SK-N-SH treated with all-trans-retinoic acid at 6 μM for 48 hours (cell line): ENCODE data around the gene TECPR1.
A peak's percentile ranks its signal among the peaks of the same experiment; 100 is the strongest.

Source experiments
- ATAC-seq: fragments of 200-7000 bp; cut with Tn5 transposase; 3 replicates; pipeline ENCODE4 v1.9.1; 2020; ENCODE audit warnings: mild to moderate bottlenecking, moderate library complexity
- ARNTL ChIP-seq: fragments of 450-650 bp; formaldehyde crosslinking; IDR thresholded peaks from 2 replicates; pipeline ENCODE4 v1.5.0; 2020; ENCODE audit warnings: low read depth, mild to moderate bottlenecking, moderate library complexity, borderline replicate concordance
- CREB5 ChIP-seq: fragments of 250-450 bp; sonication (Bioruptor Pico); IDR thresholded peaks from 2 replicates; pipeline ENCODE4 v1.5.1; 2020; ENCODE audit warnings: low read depth, mild to moderate bottlenecking, moderate library complexity
- CSDC2 ChIP-seq: fragments of 250-450 bp; sonication (Bioruptor Pico); IDR thresholded peaks from 2 replicates; pipeline ENCODE4 v1.5.0; 2020; ENCODE audit warnings: mild to moderate bottlenecking, moderate library complexity
- CSRNP3 ChIP-seq: fragments of 250-450 bp; sonication (Bioruptor Pico); IDR thresholded peaks from 2 replicates; pipeline ENCODE4 v1.5.1; 2021; ENCODE audit warnings: mild to moderate bottlenecking, moderate library complexity
- ESRRG ChIP-seq: fragments of 250-450 bp; sonication (Bioruptor Pico); IDR thresholded peaks from 2 replicates; pipeline ENCODE4 v1.6.1; 2021; ENCODE audit warnings: mild to moderate bottlenecking
- GLIS3 ChIP-seq: fragments of 250-450 bp; sonication (Bioruptor Pico); IDR thresholded peaks from 2 replicates; pipeline ENCODE4 v1.5.0; 2020; ENCODE audit warnings: mild to moderate bottlenecking, moderate library complexity
- ISL1 ChIP-seq: fragments of 250-450 bp; sonication (Bioruptor Pico); IDR thresholded peaks from 2 replicates; pipeline ENCODE4 v2.1.2; 2022; ENCODE audit warnings: mild to moderate bottlenecking, moderate library complexity
- PATZ1 ChIP-seq: fragments of 250-450 bp; sonication (Bioruptor Pico); IDR thresholded peaks from 2 replicates; pipeline ENCODE4 v1.8.0; 2020; ENCODE audit warnings: mild to moderate bottlenecking, moderate library complexity, borderline replicate concordance
- POU6F1 ChIP-seq: fragments of 250-450 bp; sonication (Bioruptor Pico); IDR thresholded peaks from 2 replicates; pipeline ENCODE4 v1.8.0; 2021; ENCODE audit warnings: low read depth, mild to moderate bottlenecking, moderate library complexity, borderline replicate concordance
- PPARA ChIP-seq: fragments of 250-450 bp; sonication (Bioruptor Pico); IDR thresholded peaks from 2 replicates; pipeline ENCODE4 v1.5.0; 2020; ENCODE audit warnings: mild to moderate bottlenecking, borderline replicate concordance
- RARB ChIP-seq: fragments of 250-450 bp; sonication (Bioruptor Pico); IDR thresholded peaks from 2 replicates; pipeline ENCODE4 v1.8.0; 2021; ENCODE audit warnings: mild to moderate bottlenecking, moderate library complexity
- SNAI2 ChIP-seq: fragments of 250-450 bp; sonication (Bioruptor Pico); IDR thresholded peaks from 2 replicates; pipeline ENCODE4 v1.5.0; 2020; ENCODE audit warnings: mild to moderate bottlenecking, moderate library complexity
- TCF4 ChIP-seq: fragments of 250-450 bp; sonication (Bioruptor Pico); IDR thresholded peaks from 2 replicates; pipeline ENCODE4 v1.8.0; 2021; ENCODE audit warnings: mild to moderate bottlenecking, moderate library complexity, borderline replicate concordance
- TSHZ2 ChIP-seq: fragments of 250-450 bp; sonication (Bioruptor Pico); IDR thresholded peaks from 2 replicates; pipeline ENCODE4 v1.5.0; 2020; ENCODE audit warnings: mild to moderate bottlenecking, moderate library complexity
- ZC3H10 ChIP-seq: fragments of 250-450 bp; sonication (Bioruptor Pico); IDR thresholded peaks from 2 replicates; pipeline ENCODE4 v1.5.1; 2021; ENCODE audit warnings: mild to moderate bottlenecking, moderate library complexity
- ZFP3 ChIP-seq: fragments of 250-450 bp; sonication (Bioruptor Pico); IDR thresholded peaks from 2 replicates; pipeline ENCODE4 v1.5.0; 2020; ENCODE audit warnings: mild to moderate bottlenecking, moderate library complexity
- ZFP30 ChIP-seq: fragments of 450-650 bp; formaldehyde crosslinking; IDR thresholded peaks from 2 replicates; pipeline ENCODE4 v1.5.0; 2022; ENCODE audit warnings: mild to moderate bottlenecking, moderate library complexity
- ZNF565 ChIP-seq: fragments of 450-650 bp; formaldehyde crosslinking; conservative IDR thresholded peaks from 2 replicates; pipeline ENCODE4 v1.5.0; 2020; ENCODE audit warnings: low read depth, mild to moderate bottlenecking, moderate library complexity
- ZNF70 ChIP-seq: fragments of 450-650 bp; formaldehyde crosslinking; IDR thresholded peaks from 2 replicates; pipeline ENCODE4 v1.5.0; 2020; ENCODE audit warnings: mild to moderate bottlenecking, moderate library complexity
- ZNF8 ChIP-seq: fragments of 450-650 bp; formaldehyde crosslinking; IDR thresholded peaks from 2 replicates; pipeline ENCODE4 v1.5.0; 2020; ENCODE audit warnings: mild to moderate bottlenecking, moderate library complexity

Gene TECPR1

GRCh38 chr7:98165827-98166667 lies 86.0 kb downstream of the TECPR1 start:
- TF ChIP-seq GLIS3 (CRISPR knock-in tag) = no peak
- no peak for TF ChIP-seq CSRNP3 (CRISPR knock-in tag)
- no peak for TF ChIP-seq TCF4 (CRISPR knock-in tag)
- TF ChIP-seq ZNF8 (CRISPR knock-in tag) = no peak
- no peak for TF ChIP-seq PPARA (CRISPR knock-in tag)
- no peak for TF ChIP-seq ZFP30 (CRISPR knock-in tag)
- TF ChIP-seq ZC3H10 (CRISPR knock-in tag) = no peak
- no peak for TF ChIP-seq ZNF70 (CRISPR knock-in tag)
- no peak for TF ChIP-seq CSDC2
- no peak for TF ChIP-seq ARNTL
- no peak for TF ChIP-seq ZNF565 (CRISPR knock-in tag)
- no peak for TF ChIP-seq TSHZ2 (CRISPR knock-in tag)
- no peak for TF ChIP-seq ESRRG (CRISPR knock-in tag)
- TF ChIP-seq CREB5 (CRISPR knock-in tag) = no peak
- no peak for TF ChIP-seq POU6F1 (CRISPR knock-in tag)
- no peak for TF ChIP-seq PATZ1 (CRISPR knock-in tag)
- TF ChIP-seq SNAI2 = no peak
- no peak for TF ChIP-seq ISL1 (CRISPR knock-in tag)
- TF ChIP-seq ZFP3 (CRISPR knock-in tag) = no peak
- no peak for TF ChIP-seq RARB (CRISPR knock-in tag)
- ATAC-seq = peak; percentile 80
